ENCODE data around the gene ERCC5. TPM values are rescaled to one million over a fixed set of nuclear protein-coding genes. Genes with fewer than 3 reads are reported as not detected.

ERCC5 gene
- 62.1 and 64.2 TPM in 2 replicates for total RNA-seq

DNA sequence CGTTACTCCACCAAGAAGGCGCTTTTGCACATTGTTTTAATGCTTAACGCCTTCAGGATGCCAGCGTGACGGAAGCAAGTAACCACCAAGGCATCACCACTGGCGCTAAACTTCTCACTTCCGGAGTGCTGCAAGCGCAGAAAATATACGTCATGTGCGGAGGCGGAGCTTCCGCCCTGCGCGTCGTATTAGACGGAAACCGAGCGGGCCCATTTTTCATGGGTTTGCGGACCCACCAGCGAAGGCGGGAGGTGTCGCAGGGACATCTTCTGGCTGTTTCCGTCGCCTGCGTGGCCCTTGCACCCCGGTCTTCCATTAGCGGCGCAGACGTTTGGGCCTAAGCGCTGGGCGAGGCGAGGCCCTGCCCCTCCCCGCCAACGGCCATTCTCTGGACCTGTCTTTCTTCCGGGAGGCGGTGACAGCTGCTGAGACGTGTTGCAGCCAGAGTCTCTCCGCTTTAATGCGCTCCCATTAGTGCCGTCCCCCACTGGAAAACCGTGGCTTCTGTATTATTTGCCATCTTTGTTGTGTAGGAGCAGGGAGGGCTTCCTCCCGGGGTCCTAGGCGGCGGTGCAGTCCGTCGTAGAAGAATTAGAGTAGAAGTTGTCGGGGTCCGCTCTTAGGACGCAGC is at the start of gene ERCC5:
Gene ERCC5, plus strand, starts transcription at position 403 of the 631 bp plus-strand sequence. CDS start 235 bp downstream, outside the sequence.

DNA sequence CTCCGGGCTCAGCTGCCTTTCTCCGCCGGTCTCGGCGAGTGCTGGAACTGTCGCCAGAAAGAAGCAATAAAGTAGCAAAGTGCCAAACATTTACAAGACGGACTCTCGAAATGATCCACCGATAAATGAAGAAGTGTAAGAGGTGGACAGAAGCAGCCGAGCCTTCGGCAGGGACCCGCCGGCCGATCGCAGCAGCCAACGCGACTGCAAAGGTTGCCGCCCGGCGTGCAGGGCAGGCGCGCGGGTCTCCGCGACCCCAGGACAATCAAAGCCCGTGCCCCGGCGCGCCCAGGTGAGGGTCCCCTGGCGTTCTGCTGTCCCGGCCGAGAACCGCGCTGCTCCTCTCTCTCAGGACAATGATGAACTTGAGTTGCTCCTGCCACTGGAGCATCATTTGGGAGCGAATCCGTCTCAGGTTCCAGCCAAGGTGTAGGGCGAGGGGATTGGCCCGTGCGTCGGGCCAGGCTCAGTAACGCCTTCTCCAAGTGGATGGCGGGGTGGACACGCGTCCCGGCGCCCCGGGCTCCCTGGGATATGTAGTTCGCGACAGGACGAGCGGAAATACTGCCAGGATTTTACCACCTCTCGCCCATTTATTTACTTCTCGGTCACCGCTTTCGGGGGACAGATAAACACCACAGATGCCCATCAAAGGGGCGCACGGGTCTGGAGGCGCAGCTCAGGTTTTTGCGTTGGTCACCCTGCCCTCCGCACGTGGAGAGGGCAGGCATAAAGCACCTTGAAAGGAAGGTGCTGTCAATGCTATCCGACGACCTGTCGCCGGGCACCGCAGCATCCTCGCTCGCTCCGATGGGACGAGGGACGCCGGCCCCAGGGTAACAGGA is 47.0 kb upstream of the ERCC5 start, which contains the start of the genes BIVM and POGLUT2:
Gene BIVM, plus strand, starts transcription at position 539 of the 845 bp plus-strand sequence. CDS start 8,149 bp downstream, outside the sequence.
Gene POGLUT2, minus strand, starts transcription at position 396 of the 845 bp plus-strand sequence. Its CDS starts 306 bp downstream, at position 90.

Other genes with a start within 250 kb of the ERCC5 start
- 55.7 and 72.2 TPM in 2 replicates for gene TPP2, start 249.0 kb upstream of the ERCC5 start, total RNA-seq
- not detected in 2 replicates for gene METTL21C, start 151.0 kb upstream of the ERCC5 start, total RNA-seq
- gene TEX30, start 72.2 kb upstream of the ERCC5 start, total RNA-seq = 7.3 and 8.1 TPM in 2 replicates
- gene POGLUT2, start 47.1 kb upstream of the ERCC5 start, total RNA-seq = 10.9 and 12.2 TPM in 2 replicates
- gene BIVM, start 46.9 kb upstream of the ERCC5 start, total RNA-seq = 25.5 and 32.9 TPM in 2 replicates
- not detected in 2 replicates for gene SLC10A2, start 220.4 kb downstream of the ERCC5 start, total RNA-seq

All from hair follicle dermal papilla cell (primary cell).